GM12878 (cell line): ENCODE measurements around the gene TIGD1.

ENCODE experiments used
- CHD2 ChIP-seq: IDR thresholded peaks from 2 replicates; pipeline ENCODE4 v1.6.1; 2011; ENCODE audit warnings: low read depth, low read length, improper control_type of control experiment, borderline replicate concordance
- HDAC6 ChIP-seq: fragments of 200-600 bp; sonication (generic); IDR thresholded peaks from one replicate; pipeline ENCODE4 v1.8.0; 2017; ENCODE audit warnings: antibody characterized with exemption; ENCODE audit not compliant: unreplicated experiment
- MTA3 ChIP-seq: IDR thresholded peaks from 2 replicates; pipeline ENCODE4 v1.6.1; 2012; ENCODE audit warnings: low read length, inconsistent platforms, borderline replicate concordance
- NFIC ChIP-seq: IDR thresholded peaks from 2 replicates; pipeline ENCODE4 v1.6.1; 2012; ENCODE audit warnings: low read depth, mild to moderate bottlenecking, inconsistent platforms, low read length, moderate library complexity
- POLR2AphosphoS5 ChIP-seq: IDR thresholded peaks from 2 replicates; pipeline ENCODE4 v1.6.1; 2011; ENCODE audit warnings: mild to moderate bottlenecking, low read length, inconsistent platforms
- SPI1 ChIP-seq: IDR thresholded peaks from 2 replicates; pipeline ENCODE4 v1.6.1; 2011; ENCODE audit warnings: low read depth, mild to moderate bottlenecking, low read length, moderate library complexity, borderline replicate concordance; ENCODE audit not compliant: insufficient read depth
- ZNF217 ChIP-seq: fragments of 450-650 bp; IDR thresholded peaks from 2 replicates; pipeline ENCODE4 v1.6.1; 2017; ENCODE audit warnings: antibody characterized with exemption, mild to moderate bottlenecking
- TF ChIP-seq, protein P1 (sequence below), 3 experiments: IDR thresholded peaks in 2 of 3; conservative IDR thresholded peaks in 1 of 3; 2 replicates each; pipeline ENCODE4 v1.5.1; 2011; ENCODE audit warnings: low read depth in 3 of 3, low read length in 3 of 3, mild to moderate bottlenecking in 3 of 3, control low read depth in 2 of 3, moderate library complexity in 2 of 3, inconsistent platforms in 1 of 3, mixed read lengths in 1 of 3; ENCODE audit not compliant: control insufficient read depth in 2 of 3, insufficient read depth in 1 of 3; ENCODE audit errors: extremely low read depth in 1 of 3
- TF ChIP-seq, protein P2 (sequence below): IDR thresholded peaks from 2 replicates; pipeline ENCODE4 v1.6.1; 2011; ENCODE audit warnings: low read depth, low read length, improper control_type of control experiment, borderline replicate concordance

DNA sequence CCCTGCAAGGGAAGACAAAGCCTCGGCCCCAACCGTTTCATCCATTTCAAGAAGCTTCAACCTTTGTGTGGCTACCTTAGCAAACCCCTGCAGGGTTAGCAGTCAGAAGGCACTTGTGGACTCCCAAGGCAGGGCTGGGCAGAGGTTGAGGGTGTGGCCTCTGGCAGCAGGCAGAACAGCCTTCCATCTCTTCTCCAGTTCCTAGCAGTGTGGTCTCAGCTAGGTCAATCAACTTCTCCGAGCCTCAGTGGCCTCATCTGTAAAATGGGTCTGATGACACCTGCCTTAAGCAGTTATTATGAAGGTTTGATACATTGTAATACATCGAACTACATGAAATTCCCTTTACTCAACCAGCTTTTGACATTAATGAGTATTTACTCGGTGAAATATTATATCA lies 37.0 kb downstream of the TIGD1 start:
- TF ChIP-seq NFIC, result no peak
- TF ChIP-seq SPI1, result no peak
- TF ChIP-seq, protein P1, sequence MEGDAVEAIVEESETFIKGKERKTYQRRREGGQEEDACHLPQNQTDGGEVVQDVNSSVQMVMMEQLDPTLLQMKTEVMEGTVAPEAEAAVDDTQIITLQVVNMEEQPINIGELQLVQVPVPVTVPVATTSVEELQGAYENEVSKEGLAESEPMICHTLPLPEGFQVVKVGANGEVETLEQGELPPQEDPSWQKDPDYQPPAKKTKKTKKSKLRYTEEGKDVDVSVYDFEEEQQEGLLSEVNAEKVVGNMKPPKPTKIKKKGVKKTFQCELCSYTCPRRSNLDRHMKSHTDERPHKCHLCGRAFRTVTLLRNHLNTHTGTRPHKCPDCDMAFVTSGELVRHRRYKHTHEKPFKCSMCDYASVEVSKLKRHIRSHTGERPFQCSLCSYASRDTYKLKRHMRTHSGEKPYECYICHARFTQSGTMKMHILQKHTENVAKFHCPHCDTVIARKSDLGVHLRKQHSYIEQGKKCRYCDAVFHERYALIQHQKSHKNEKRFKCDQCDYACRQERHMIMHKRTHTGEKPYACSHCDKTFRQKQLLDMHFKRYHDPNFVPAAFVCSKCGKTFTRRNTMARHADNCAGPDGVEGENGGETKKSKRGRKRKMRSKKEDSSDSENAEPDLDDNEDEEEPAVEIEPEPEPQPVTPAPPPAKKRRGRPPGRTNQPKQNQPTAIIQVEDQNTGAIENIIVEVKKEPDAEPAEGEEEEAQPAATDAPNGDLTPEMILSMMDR (IDR thresholded peaks at IDR 0.05 in 2 of 3, conservative IDR thresholded peaks at IDR 0.05 in 1 of 3; ENCODE audit: control insufficient read depth in 2 of 3, extremely low read depth in 1 of 3, insufficient read depth in 1 of 3, low read depth in 3 of 3, low read length in 3 of 3), result no peak
- no peak for TF ChIP-seq MTA3
- TF ChIP-seq, protein P2, sequence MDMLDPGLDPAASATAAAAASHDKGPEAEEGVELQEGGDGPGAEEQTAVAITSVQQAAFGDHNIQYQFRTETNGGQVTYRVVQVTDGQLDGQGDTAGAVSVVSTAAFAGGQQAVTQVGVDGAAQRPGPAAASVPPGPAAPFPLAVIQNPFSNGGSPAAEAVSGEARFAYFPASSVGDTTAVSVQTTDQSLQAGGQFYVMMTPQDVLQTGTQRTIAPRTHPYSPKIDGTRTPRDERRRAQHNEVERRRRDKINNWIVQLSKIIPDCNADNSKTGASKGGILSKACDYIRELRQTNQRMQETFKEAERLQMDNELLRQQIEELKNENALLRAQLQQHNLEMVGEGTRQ, result no peak
- no peak for TF ChIP-seq HDAC6
- TF ChIP-seq POLR2AphosphoS5, result no peak
- no peak for TF ChIP-seq CHD2
- no peak for TF ChIP-seq ZNF217
